ENCODE measurements around the gene RYR1.
"Not testable (repeated sequence)": the region's sequence is repeated elsewhere in the genome, so short reads cannot be mapped to it uniquely, and the experiment has no call there.

RYR1 gene

GRCh38 chr19:38629568-38629967 lies 196.1 kb downstream of the RYR1 start:
- H3K27ac Mint-ChIP-seq = peak overlapping the region; percentile 87
- H3K4me1 Mint-ChIP-seq = peaks cover 15% of the 10 kb centered on the region
- TF ChIP-seq CTCF (IDR thresholded peaks at IDR 0.05) = no peak
- H3K27me3 Mint-ChIP-seq (ENCODE audit: low read depth, poor library complexity) = peaks cover 3% of the 10 kb centered on the region
- H3K9me3 Mint-ChIP-seq = no peaks in the 10 kb centered on the region
- H3K4me3 Mint-ChIP-seq = no peak overlapping the region
- no peak for DNase-seq
- peaks cover 69% of the 10 kb centered on the region for H3K36me3 Mint-ChIP-seq (ENCODE audit: low read depth)

GRCh38 chr19:38631301-38631700 lies 197.8 kb downstream of the RYR1 start:
- not testable (repeated sequence) for H3K9me3 Mint-ChIP-seq; H3K4me3 Mint-ChIP-seq; H3K27me3 Mint-ChIP-seq (ENCODE audit: low read depth, poor library complexity); DNase-seq
- Mint-ChIP-seq H3K27ac (peak overlapping the region; percentile 96), H3K36me3 (ENCODE audit: low read depth) (peaks cover 62% of the 10 kb centered on the region), H3K4me1 (peaks cover 27% of the 10 kb centered on the region)

GRCh38 chr19:38631811-38632475 lies 198.5 kb downstream of the RYR1 start:
- Mint-ChIP-seq H3K4me1 (peaks cover 33% of the 10 kb centered on the region), H3K27ac (peak overlapping the region; percentile 96), H3K36me3 (ENCODE audit: low read depth) (peaks cover 61% of the 10 kb centered on the region)
- H3K9me3 Mint-ChIP-seq; H3K4me3 Mint-ChIP-seq; H3K27me3 Mint-ChIP-seq (ENCODE audit: low read depth, poor library complexity); DNase-seq: not testable (repeated sequence)

- DNase-seq = no peak
- peaks cover 59% of the 10 kb centered on the region for H3K36me3 Mint-ChIP-seq (ENCODE audit: low read depth)
- peaks cover 38% of the 10 kb centered on the region for H3K4me1 Mint-ChIP-seq
- no peak for TF ChIP-seq CTCF (IDR thresholded peaks at IDR 0.05)
- H3K9me3 Mint-ChIP-seq = no peaks in the 10 kb centered on the region
- peaks cover 1% of the 10 kb centered on the region for H3K27me3 Mint-ChIP-seq (ENCODE audit: low read depth, poor library complexity)
- H3K4me3 Mint-ChIP-seq = no peak overlapping the region
- H3K27ac Mint-ChIP-seq = peak overlapping the region; percentile 94
Measured at GRCh38 chr19:38632476-38633213, 199.2 kb downstream of the RYR1 start.

GRCh38 chr19:38634757-38635482 lies 201.4 kb downstream of the RYR1 start:
- Mint-ChIP-seq H3K4me1 (peaks cover 38% of the 10 kb centered on the region), H3K4me3 (no peak overlapping the region), H3K9me3 (no peaks in the 10 kb centered on the region), H3K36me3 (ENCODE audit: low read depth) (peaks cover 42% of the 10 kb centered on the region), H3K27me3 (ENCODE audit: low read depth, poor library complexity) (no peaks in the 10 kb centered on the region), H3K27ac (peak overlapping the region; percentile 93)
- peak; percentile 86 for DNase-seq
- peak; percentile 98 for TF ChIP-seq CTCF (IDR thresholded peaks at IDR 0.05)

- Mint-ChIP-seq H3K4me3 (no peak overlapping the region), H3K27ac (peak overlapping the region; percentile 92), H3K9me3 (no peaks in the 10 kb centered on the region), H3K36me3 (ENCODE audit: low read depth) (peaks cover 40% of the 10 kb centered on the region), H3K4me1 (peaks cover 38% of the 10 kb centered on the region), H3K27me3 (ENCODE audit: low read depth, poor library complexity) (no peaks in the 10 kb centered on the region)
- no peak for DNase-seq
- no peak for TF ChIP-seq CTCF (IDR thresholded peaks at IDR 0.05)
Measured at GRCh38 chr19:38635483-38636399, 202.2 kb downstream of the RYR1 start.

All from nephron progenitor cell (in vitro differentiated cells).